Measurements from ENCODE around the gene PNPLA5. TPM values are rescaled to one million over a fixed set of nuclear protein-coding genes. Genes with fewer than 3 reads are reported as not detected.

The PNPLA5 gene
- total RNA-seq, 2 experiments from 2014 or later: 0.15 TPM; not detected in 1

DNA sequence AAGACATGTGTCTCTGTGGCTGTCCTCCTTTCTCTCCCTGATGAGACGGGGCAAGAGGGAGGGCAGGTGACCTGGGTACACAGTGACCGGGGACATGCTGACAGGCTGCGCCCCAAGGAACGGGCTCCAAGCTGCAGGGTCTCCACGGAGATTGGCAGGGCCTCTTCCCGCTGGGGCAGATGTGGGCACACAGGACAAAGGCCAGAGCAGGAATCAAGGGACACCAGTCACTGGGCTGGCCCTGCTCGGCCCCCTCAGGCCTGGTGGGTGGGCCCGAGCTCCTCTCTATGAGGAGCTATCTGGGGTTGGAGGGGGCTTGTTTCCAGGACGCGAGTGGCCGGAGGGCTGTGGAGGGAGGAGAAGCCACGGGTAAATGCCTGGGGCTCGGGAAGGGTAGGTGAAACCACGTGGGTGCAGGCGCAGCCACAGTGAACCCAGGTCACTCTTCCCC, 11.2 kb downstream of the PNPLA5 start:
- H3K4me1 ChIP-seq (ENCODE audit: insufficient read depth, low read length, poor library complexity, severe bottlenecking): peaks cover 8% of the 10 kb centered on the region
- no peak overlapping the region for H3K4me2 ChIP-seq (ENCODE audit: low read length)
- DNase-seq (ENCODE audit: low spot score): no peak
- BruUV-seq (replicated peaks): no TSS peak
- no peak overlapping the region for H2AFZ ChIP-seq (ENCODE audit: low read length)
- no peak overlapping the region for H3K4me3 ChIP-seq (ENCODE audit: low read depth, low read length, poor library complexity, severe bottlenecking)
- TF ChIP-seq, protein P1, sequence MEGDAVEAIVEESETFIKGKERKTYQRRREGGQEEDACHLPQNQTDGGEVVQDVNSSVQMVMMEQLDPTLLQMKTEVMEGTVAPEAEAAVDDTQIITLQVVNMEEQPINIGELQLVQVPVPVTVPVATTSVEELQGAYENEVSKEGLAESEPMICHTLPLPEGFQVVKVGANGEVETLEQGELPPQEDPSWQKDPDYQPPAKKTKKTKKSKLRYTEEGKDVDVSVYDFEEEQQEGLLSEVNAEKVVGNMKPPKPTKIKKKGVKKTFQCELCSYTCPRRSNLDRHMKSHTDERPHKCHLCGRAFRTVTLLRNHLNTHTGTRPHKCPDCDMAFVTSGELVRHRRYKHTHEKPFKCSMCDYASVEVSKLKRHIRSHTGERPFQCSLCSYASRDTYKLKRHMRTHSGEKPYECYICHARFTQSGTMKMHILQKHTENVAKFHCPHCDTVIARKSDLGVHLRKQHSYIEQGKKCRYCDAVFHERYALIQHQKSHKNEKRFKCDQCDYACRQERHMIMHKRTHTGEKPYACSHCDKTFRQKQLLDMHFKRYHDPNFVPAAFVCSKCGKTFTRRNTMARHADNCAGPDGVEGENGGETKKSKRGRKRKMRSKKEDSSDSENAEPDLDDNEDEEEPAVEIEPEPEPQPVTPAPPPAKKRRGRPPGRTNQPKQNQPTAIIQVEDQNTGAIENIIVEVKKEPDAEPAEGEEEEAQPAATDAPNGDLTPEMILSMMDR (conservative IDR thresholded peaks at IDR 0.05; ENCODE audit: low read length): no peak
- TF ChIP-seq EZH2phosphoT487 (IDR thresholded peaks at IDR 0.05; ENCODE audit: borderline replicate concordance, low read depth, low read length): no peak
- CTCF ChIA-PET (ENCODE audit: unreplicated experiment): no interaction called here
- intact Hi-C loops (cut with micrococcal nuclease; ENCODE audit: unreplicated experiment): loop anchor here (10.0 kb wide), 1 partner anchor 744 kb away; no protein-coding TSS in a partner anchor
- no peaks in the 10 kb centered on the region for H3K9me2 ChIP-seq (ENCODE audit: insufficient read depth, low read length)
- H3K9me3 ChIP-seq (ENCODE audit: low read length): no peaks in the 10 kb centered on the region
- POLR2A ChIA-PET: no interaction called here
- no peaks in the 10 kb centered on the region for H4K20me1 ChIP-seq (ENCODE audit: insufficient read depth, low read length)
- H3K36me3 ChIP-seq (ENCODE audit: insufficient read depth, low read length): no peaks in the 10 kb centered on the region
- H3K79me2 ChIP-seq (ENCODE audit: insufficient read depth, low read depth, low read length): no peaks in the 10 kb centered on the region
- H3K27ac ChIP-seq (ENCODE audit: low read depth, low read length, poor library complexity, severe bottlenecking): no peak overlapping the region

DNA sequence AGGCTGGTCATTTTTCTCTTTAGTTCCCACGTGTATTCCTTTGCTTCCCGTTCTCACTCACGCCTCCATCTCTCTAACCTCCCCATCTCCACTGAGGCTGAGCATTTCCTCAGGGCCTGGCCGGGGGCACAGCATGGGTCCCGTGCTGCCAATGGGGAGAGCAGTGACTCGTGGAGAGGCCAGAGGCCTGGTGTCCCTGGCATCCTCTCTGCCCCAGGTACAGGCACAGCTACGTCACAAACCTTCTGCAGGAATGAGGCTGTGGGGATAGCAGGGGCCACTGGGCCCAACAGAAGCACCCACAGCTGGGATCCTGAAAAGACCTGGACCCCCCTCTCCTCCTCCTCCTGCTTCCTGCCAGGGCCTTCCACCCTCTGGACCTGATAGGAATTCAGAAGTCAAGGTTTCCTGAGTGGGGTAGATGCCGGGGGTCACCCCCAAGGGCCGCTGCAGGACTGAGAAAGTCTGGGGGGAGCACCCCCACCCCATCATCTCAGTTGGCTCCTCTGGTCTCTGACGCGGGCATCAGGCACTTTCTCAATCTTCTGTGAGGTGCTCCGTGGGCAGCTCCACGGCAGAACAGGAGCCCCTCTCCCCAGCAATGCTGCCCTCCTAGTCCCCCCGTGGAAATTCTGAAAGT, 11.8 kb downstream of the PNPLA5 start:
- H3K9me3 ChIP-seq (ENCODE audit: low read length): no peaks in the 10 kb centered on the region
- ChIA-PET POLR2A (no interaction called here), CTCF (ENCODE audit: unreplicated experiment) (no interaction called here)
- no peaks in the 10 kb centered on the region for H3K79me2 ChIP-seq (ENCODE audit: insufficient read depth, low read depth, low read length)
- TF ChIP-seq, protein P1 (conservative IDR thresholded peaks at IDR 0.05; ENCODE audit: low read length): no peak
- no peak for TF ChIP-seq EZH2phosphoT487 (IDR thresholded peaks at IDR 0.05; ENCODE audit: borderline replicate concordance, low read depth, low read length)
- no peaks in the 10 kb centered on the region for H3K9me2 ChIP-seq (ENCODE audit: insufficient read depth, low read length)
- peaks cover 8% of the 10 kb centered on the region for H3K4me1 ChIP-seq (ENCODE audit: insufficient read depth, low read length, poor library complexity, severe bottlenecking)
- H3K27ac ChIP-seq (ENCODE audit: low read depth, low read length, poor library complexity, severe bottlenecking): no peak overlapping the region
- no peaks in the 10 kb centered on the region for H4K20me1 ChIP-seq (ENCODE audit: insufficient read depth, low read length)
- H2AFZ ChIP-seq (ENCODE audit: low read length): no peak overlapping the region
- BruUV-seq (replicated peaks): no TSS peak
- intact Hi-C loops (cut with micrococcal nuclease; ENCODE audit: unreplicated experiment): loop anchor here (10.0 kb wide), 1 partner anchor 745 kb away; no protein-coding TSS in a partner anchor
- H3K36me3 ChIP-seq (ENCODE audit: insufficient read depth, low read length): no peaks in the 10 kb centered on the region
- H3K4me2 ChIP-seq (ENCODE audit: low read length): no peak overlapping the region
- DNase-seq (ENCODE audit: low spot score): no peak
- H3K4me3 ChIP-seq (ENCODE audit: low read depth, low read length, poor library complexity, severe bottlenecking): no peak overlapping the region

DNA sequence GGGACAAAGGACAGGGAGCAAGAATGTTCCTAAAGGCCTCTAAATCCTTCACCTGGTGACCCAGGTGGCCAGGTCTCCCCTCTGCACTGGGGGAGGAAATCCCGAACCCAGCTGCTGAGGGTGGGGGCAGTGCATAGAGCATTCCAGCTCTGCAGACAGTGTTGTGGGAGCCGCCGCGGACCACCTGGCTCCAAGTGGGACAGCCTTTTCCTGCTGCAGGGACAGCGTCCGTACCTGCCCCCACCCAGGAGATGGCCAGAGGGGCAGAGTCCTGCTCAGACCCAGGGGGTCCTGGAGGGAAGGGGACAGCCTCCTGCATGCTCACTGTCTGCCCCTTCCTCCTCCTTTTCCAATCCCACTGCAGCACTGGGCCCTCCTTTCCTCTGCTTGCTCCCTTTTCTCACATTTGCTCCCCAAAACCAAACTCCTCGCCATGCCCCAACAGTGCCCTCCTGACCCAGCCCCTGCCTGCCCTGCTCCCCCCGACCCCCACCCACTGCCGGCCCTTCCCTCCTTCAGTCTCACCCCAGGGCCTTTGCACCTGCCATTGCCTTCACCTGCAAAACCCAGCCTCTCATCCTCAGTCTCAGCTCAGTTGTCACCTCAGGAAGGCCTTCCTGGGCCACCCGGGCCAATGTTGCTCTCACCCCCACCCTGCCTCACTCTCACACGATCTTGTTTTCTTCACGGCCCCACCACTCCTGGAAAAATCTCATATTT, 12.8 kb downstream of the PNPLA5 start:
- no peak overlapping the region for H3K4me2 ChIP-seq (ENCODE audit: low read length)
- intact Hi-C loops (cut with micrococcal nuclease; ENCODE audit: unreplicated experiment): no loop called here
- no peaks in the 10 kb centered on the region for H3K36me3 ChIP-seq (ENCODE audit: insufficient read depth, low read length)
- POLR2A ChIA-PET: no interaction called here
- BruUV-seq (replicated peaks): no TSS peak
- no peak overlapping the region for H3K27ac ChIP-seq (ENCODE audit: low read depth, low read length, poor library complexity, severe bottlenecking)
- no peak overlapping the region for H3K4me3 ChIP-seq (ENCODE audit: low read depth, low read length, poor library complexity, severe bottlenecking)
- no peaks in the 10 kb centered on the region for H4K20me1 ChIP-seq (ENCODE audit: insufficient read depth, low read length)
- H2AFZ ChIP-seq (ENCODE audit: low read length): no peak overlapping the region
- no peak for DNase-seq (ENCODE audit: low spot score)
- no peaks in the 10 kb centered on the region for H3K9me3 ChIP-seq (ENCODE audit: low read length)
- TF ChIP-seq EZH2phosphoT487 (IDR thresholded peaks at IDR 0.05; ENCODE audit: borderline replicate concordance, low read depth, low read length): no peak
- TF ChIP-seq, protein P1 (conservative IDR thresholded peaks at IDR 0.05; ENCODE audit: low read length): no peak
- H3K9me2 ChIP-seq (ENCODE audit: insufficient read depth, low read length): no peaks in the 10 kb centered on the region
- no peaks in the 10 kb centered on the region for H3K79me2 ChIP-seq (ENCODE audit: insufficient read depth, low read depth, low read length)
- H3K4me1 ChIP-seq (ENCODE audit: insufficient read depth, low read length, poor library complexity, severe bottlenecking): no peaks in the 10 kb centered on the region
- CTCF ChIA-PET (ENCODE audit: unreplicated experiment): no interaction called here

All from OCI-LY7 (cell line).